GM23248 (cell line): Measurements from ENCODE around the gene NACC2. TPM values are rescaled to one million over a fixed set of nuclear protein-coding genes. Genes with fewer than 3 reads are reported as not detected.

Source experiments
- DNase-seq: peaks from one replicate; pipeline ENCODE4 v3.0.0-alpha.2; 2015
- H2AFZ ChIP-seq: fragments of 200-600 bp; sonication (generic); 2 replicates; pipeline ENCODE4 v1.6.1; 2016; ENCODE audit warnings: antibody characterized with exemption
- H3F3A ChIP-seq: fragments of 200-600 bp; sonication (generic); 2 replicates; pipeline ENCODE4 v1.6.1; 2016; ENCODE audit warnings: mild to moderate bottlenecking, antibody characterized with exemption, mixed run types; ENCODE audit not compliant: insufficient read depth
- H3K27ac ChIP-seq: fragments of 200-600 bp; sonication (generic); 2 replicates; pipeline ENCODE4 v1.5.1; 2016; ENCODE audit warnings: mild to moderate bottlenecking
- H3K27me3 ChIP-seq: fragments of 200-600 bp; sonication (generic); replicated peaks from 2 replicates; pipeline ENCODE4 v1.6.1; 2016; ENCODE audit warnings: mild to moderate bottlenecking; ENCODE audit not compliant: insufficient read depth
- H3K36me3 ChIP-seq: fragments of 200-600 bp; sonication (generic); 2 replicates; pipeline ENCODE4 v1.6.1; 2016; ENCODE audit warnings: low read depth, mild to moderate bottlenecking
- H3K4me1 ChIP-seq: fragments of 200-600 bp; sonication (generic); 2 replicates; pipeline ENCODE4 v1.6.1; 2016; ENCODE audit warnings: mild to moderate bottlenecking; ENCODE audit not compliant: insufficient read depth
- H3K4me2 ChIP-seq: fragments of 200-600 bp; sonication (generic); one replicate; pipeline ENCODE4 v1.6.1; 2016; ENCODE audit warnings: mild to moderate bottlenecking; ENCODE audit not compliant: unreplicated experiment
- H3K4me3 ChIP-seq: fragments of 200-600 bp; sonication (generic); 2 replicates; pipeline ENCODE4 v1.5.1; 2016; ENCODE audit warnings: mild to moderate bottlenecking
- H3K79me2 ChIP-seq: fragments of 200-600 bp; sonication (generic); 2 replicates; pipeline ENCODE4 v1.6.1; 2016; ENCODE audit warnings: mild to moderate bottlenecking; ENCODE audit not compliant: insufficient read depth
- H3K9ac ChIP-seq: fragments of 200-600 bp; sonication (generic); 2 replicates; pipeline ENCODE4 v1.6.1; 2016; ENCODE audit warnings: mild to moderate bottlenecking
- H3K9me2 ChIP-seq: fragments of 200-600 bp; sonication (generic); 2 replicates; pipeline ENCODE4 v1.6.1; 2016; ENCODE audit warnings: mixed run types, mild to moderate bottlenecking, moderate library complexity; ENCODE audit not compliant: insufficient read depth
- H3K9me3 ChIP-seq: fragments of 200-600 bp; sonication (generic); one replicate; pipeline ENCODE4 v1.6.1; 2017; ENCODE audit warnings: low read depth
- H4K20me1 ChIP-seq: fragments of 200-600 bp; sonication (generic); 2 replicates; pipeline ENCODE4 v1.6.0; 2016; ENCODE audit not compliant: insufficient read depth
- EZH2 ChIP-seq: fragments of 200-600 bp; sonication (generic); IDR thresholded peaks from 2 replicates; pipeline ENCODE4 v1.6.1; 2018; ENCODE audit warnings: antibody characterized with exemption, mild to moderate bottlenecking; ENCODE audit not compliant: insufficient read depth, poor library complexity, severe bottlenecking
- EZH2phosphoT487 ChIP-seq: fragments of 200-600 bp; sonication (generic); IDR thresholded peaks from 2 replicates; pipeline ENCODE4 v1.6.1; 2018; ENCODE audit warnings: antibody characterized with exemption, moderate library complexity, mild to moderate bottlenecking, low read depth; ENCODE audit not compliant: insufficient read depth
- WGBS, 2 experiments: methylation state at CpG; one replicate each; pipeline ENCODE4 v1.1.6; 2015 to 2017; ENCODE audit warnings: low lambda C conversion rate in 2 of 2, low coverage in 1 of 2; ENCODE audit errors: missing lambda C conversion rate in 2 of 2; 5-methylcytosine and 5-hydroxymethylcytosine counted together
- in situ Hi-C: fragments of 300-500 bp; cut with MboI; formaldehyde crosslinking; loops from 2 replicates; pipeline ENCODE4 v1.15.0; 2020
- polyA plus RNA-seq: library from polyadenylated mRNA; unstranded; fragments of >200 nt; fragmentation: Nextera tagmentation; extraction: Ambion mirVana; gene quantifications from 2 replicates; pipeline ENCODE4 v1.2.1, GENCODE V29; 2016
- total RNA-seq: library from RNA; depleted of rRNA; stranded (reverse); fragments of >200 nt; shearing (Covaris generic); gene quantifications from 2 replicates; pipeline ENCODE4 v1.2.3, GENCODE V29; 2014

Gene NACC2
- total and polyA plus RNA-seq, 2 experiments from 2014 or later, result 5.3 to 30.7 TPM

- H3K4me1 ChIP-seq, result peaks cover 23% of the 10 kb centered on the region
- in situ Hi-C loops, result no loop called here
- no peak overlapping the region for H3K4me3 ChIP-seq
- H4K20me1 ChIP-seq, result no peaks in the 10 kb centered on the region
- H3K9me3 ChIP-seq, result no peaks in the 10 kb centered on the region
- no peak overlapping the region for H3K4me2 ChIP-seq
- H3K27me3 ChIP-seq, result no peaks in the 10 kb centered on the region
- H3K27ac ChIP-seq, result no peak overlapping the region
- H3K9me2 ChIP-seq, result no peaks in the 10 kb centered on the region
- no peak overlapping the region for H2AFZ ChIP-seq
- H3K79me2 ChIP-seq, result peaks cover 83% of the 10 kb centered on the region
- H3K36me3 ChIP-seq, result no peaks in the 10 kb centered on the region
- no peak overlapping the region for H3K9ac ChIP-seq
- WGBS, 2 experiments, result 94% methylated on average over 18 of the region's 18 CpGs
- TF ChIP-seq EZH2 (no peak), EZH2phosphoT487 (no peak)
- no peak for DNase-seq
- no peaks in the 10 kb centered on the region for H3F3A ChIP-seq
Observed at GRCh38 chr9:136054798-136055714, 40.0 kb downstream of the NACC2 start.

DNA sequence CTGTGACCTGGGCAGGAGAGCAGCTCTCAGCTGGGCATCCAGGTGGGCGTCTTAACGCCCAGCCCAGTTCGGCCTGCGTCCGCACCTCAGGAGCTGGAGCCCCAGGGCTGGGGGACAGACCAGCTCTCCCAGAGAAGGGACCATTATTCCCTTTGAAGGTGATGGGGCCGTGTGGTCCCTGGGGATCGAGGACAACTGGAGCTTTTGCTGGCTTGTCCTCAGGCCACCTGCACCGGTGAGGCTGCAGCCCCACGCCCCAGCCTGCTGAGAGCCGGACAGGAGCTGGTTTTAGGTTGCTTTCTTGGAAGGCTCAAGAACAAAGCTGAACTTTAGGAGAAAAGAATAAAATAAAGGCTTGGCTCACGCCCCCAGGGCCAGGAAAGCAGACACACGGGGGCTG is 40.9 kb downstream of the NACC2 start:
- Histone ChIP-seq H3K4me2 (no peak overlapping the region), H3K4me1 (peaks cover 23% of the 10 kb centered on the region), H4K20me1 (no peaks in the 10 kb centered on the region), H3K27me3 (no peaks in the 10 kb centered on the region), H3K4me3 (no peak overlapping the region), H3F3A (no peaks in the 10 kb centered on the region), H3K27ac (no peak overlapping the region), H3K9me3 (no peaks in the 10 kb centered on the region), H2AFZ (no peak overlapping the region), H3K9me2 (no peaks in the 10 kb centered on the region), H3K36me3 (no peaks in the 10 kb centered on the region), H3K9ac (no peak overlapping the region), H3K79me2 (peaks cover 77% of the 10 kb centered on the region)
- TF ChIP-seq EZH2 (no peak), EZH2phosphoT487 (no peak)
- no peak for DNase-seq
- 96 to 97% methylated on average over 12 of the region's 12 CpGs for WGBS, 2 experiments
- in situ Hi-C loops, result no loop called here

DNA sequence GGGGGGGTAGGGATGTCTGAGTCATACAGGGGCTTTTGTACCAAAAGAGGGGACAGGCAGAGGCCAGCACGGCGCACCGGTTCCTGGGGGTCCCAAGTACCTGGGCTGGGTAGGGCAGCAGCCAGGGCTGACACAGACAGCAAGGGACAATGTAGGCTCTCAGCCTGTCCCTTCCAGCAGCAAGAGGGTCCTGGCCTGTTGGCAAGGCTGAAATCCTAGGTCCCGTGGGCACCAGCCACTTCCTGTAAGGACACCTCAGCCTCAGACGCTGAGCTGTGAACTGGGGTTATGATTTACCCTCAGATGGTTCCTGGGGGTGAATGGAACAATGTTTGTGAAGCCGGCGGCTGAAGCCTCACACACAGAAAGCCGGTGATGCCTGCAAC is 41.3 kb downstream of the NACC2 start:
- Histone ChIP-seq H2AFZ (no peak overlapping the region), H3K9ac (no peak overlapping the region), H3K27ac (no peak overlapping the region), H3K36me3 (no peaks in the 10 kb centered on the region), H3K4me1 (peaks cover 23% of the 10 kb centered on the region), H3K9me2 (no peaks in the 10 kb centered on the region), H3K79me2 (peaks cover 75% of the 10 kb centered on the region), H3K4me3 (no peak overlapping the region), H3F3A (no peaks in the 10 kb centered on the region), H3K4me2 (no peak overlapping the region), H3K27me3 (no peaks in the 10 kb centered on the region), H3K9me3 (no peaks in the 10 kb centered on the region), H4K20me1 (no peaks in the 10 kb centered on the region)
- no peak for DNase-seq
- in situ Hi-C loops, result no loop called here
- WGBS, 2 experiments, result 92 to 93% methylated on average over 8 of the region's 8 CpGs
- no peak for TF ChIP-seq EZH2
- no peak for TF ChIP-seq EZH2phosphoT487

DNA sequence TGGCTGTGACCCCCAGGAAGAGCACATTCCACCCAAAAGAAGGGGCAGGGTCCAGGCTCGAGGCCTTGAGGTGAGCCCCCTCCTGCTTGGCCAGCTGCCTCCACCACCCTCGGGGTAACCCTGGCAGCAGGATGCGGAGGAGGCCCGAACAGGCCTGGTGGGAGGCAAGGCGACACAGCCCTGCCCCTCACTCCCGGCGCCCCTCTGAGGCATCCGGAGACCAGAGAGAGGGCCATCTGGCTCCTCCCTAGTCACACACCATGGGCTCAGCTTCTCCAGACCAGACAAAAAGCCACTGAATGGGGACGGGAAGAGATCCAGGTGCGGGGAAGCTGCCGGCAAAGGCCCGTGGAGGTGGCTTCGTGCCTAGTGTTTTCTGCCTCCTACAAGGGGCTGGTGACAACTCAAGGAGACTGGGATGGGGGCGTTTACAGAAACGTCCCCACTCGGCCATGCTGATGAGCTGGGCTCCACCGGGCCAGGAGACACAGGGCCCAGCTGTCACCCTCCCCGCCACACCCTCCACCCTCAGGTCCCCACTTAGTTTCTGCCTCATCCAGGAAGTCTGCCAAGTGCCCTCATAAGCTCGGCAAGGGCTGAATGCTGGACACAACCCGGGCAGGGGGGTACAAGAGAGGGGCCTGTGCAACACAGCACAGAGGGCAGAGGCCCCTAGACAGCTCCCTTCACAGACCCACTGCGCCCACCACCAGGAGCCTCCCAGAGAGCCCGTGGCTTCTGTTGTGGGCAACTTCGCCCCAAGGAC is 41.9 kb downstream of the NACC2 start:
- peaks cover 23% of the 10 kb centered on the region for H3K4me1 ChIP-seq
- peak overlapping the region; percentile 82 for H3K4me2 ChIP-seq
- no peaks in the 10 kb centered on the region for H3F3A ChIP-seq
- in situ Hi-C loops, result no loop called here
- peak overlapping the region; percentile 67; the same call in 1 of the 2 replicates for H3K27ac ChIP-seq
- no peak overlapping the region for H3K4me3 ChIP-seq
- H3K27me3 ChIP-seq, result no peaks in the 10 kb centered on the region
- no peaks in the 10 kb centered on the region for H4K20me1 ChIP-seq
- 77% methylated on average over 21 to 23 of the region's 23 CpGs for WGBS, 2 experiments
- peaks cover 75% of the 10 kb centered on the region for H3K79me2 ChIP-seq
- peak; percentile 38 for DNase-seq
- TF ChIP-seq EZH2, result no peak
- TF ChIP-seq EZH2phosphoT487, result no peak
- H2AFZ ChIP-seq, result no peak overlapping the region
- no peaks in the 10 kb centered on the region for H3K9me2 ChIP-seq
- H3K36me3 ChIP-seq, result no peaks in the 10 kb centered on the region
- no peaks in the 10 kb centered on the region for H3K9me3 ChIP-seq
- no peak overlapping the region for H3K9ac ChIP-seq
